ENCODE results near the gene STARD7. TPM values are rescaled to one million over a fixed set of nuclear protein-coding genes. Genes with fewer than 3 reads are reported as not detected.

The STARD7 gene
- total and polyA plus RNA-seq, 9 of the 15 experiments (the other 6 are each of a cell fraction or from before 2014, with no cell fraction given): 90.9 to 196 (median 145) TPM

DNA sequence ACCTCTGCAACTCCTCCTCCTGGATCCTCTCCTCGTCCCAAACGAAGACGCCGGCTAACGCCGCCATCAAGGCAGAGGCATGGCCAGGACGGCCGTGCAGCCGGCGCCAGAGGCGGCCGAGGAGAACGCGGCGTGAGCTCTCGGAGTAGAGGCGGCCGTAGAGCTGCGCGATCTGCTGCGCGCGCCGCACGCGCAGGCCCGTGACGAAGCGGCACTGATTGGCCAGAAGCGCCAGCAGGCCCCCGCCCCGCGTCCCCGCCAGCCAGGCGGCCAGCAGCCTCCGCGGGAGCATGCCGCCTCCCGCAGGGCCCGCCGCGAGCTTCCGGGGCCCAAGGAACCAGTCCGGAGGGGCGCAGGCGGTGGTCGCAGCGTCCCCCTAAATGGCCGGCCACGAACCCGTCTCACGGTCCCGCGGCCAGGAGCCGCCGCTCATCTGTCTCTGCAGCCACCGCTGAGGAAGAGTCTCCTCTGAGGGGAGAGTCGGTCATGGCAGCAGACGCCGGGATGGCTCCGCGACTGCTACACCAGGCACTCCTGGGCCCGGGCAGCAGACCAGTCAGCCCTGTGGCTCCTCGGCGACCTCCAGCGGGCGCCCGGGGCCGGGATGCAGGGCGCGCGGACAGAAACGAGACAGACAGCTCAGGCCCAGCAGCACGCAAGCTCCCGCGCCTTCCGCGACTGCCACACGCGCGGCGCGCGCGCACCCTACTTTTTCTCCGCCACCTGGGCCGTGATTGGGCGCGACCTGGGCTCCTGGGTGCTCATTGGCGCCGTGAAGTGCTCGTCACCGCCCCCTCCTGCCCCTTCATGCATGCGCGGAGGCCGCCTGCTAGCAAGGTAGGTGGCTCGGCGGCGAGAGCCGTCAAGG, at the start of gene STARD7 (continued):
- TF ChIP-seq CLOCK (CRISPR knock-in tag; IDR thresholded peaks at IDR 0.05; ENCODE audit: borderline replicate concordance) (no peak), ZNF764 (CRISPR knock-in tag; IDR thresholded peaks at IDR 0.05; ENCODE audit: low read depth) (no peak), ELK3 (CRISPR knock-in tag; IDR thresholded peaks at IDR 0.05) (no peak), CSDE1 (IDR thresholded peaks at IDR 0.05) (no peak; a peak in 1 of 4 replicates), WHSC1 (IDR thresholded peaks at IDR 0.05; ENCODE audit: low read length) (no peak), TGIF2 (CRISPR knock-in tag; IDR thresholded peaks at IDR 0.05) (peak; percentile 16; the same call in 1 of the 2 replicates), ARNT (IDR thresholded peaks at IDR 0.05) (no peak), SMC3 (conservative IDR thresholded peaks at IDR 0.05; ENCODE audit: insufficient read depth, low read depth, low read length) (no peak), ARHGAP35 (IDR thresholded peaks at IDR 0.05; ENCODE audit: partially characterized antibody) (no peak), HOXB6 (CRISPR knock-in tag; IDR thresholded peaks at IDR 0.05; ENCODE audit: borderline replicate concordance) (no peak), KAT2B (IDR thresholded peaks at IDR 0.05; ENCODE audit: low read depth, low read length) (no peak), HIVEP1 (CRISPR knock-in tag; IDR thresholded peaks at IDR 0.05) (no peak), FOXO4 (CRISPR knock-in tag; IDR thresholded peaks at IDR 0.05) (no peak), ZNF280B (CRISPR knock-in tag; IDR thresholded peaks at IDR 0.05) (no peak), ZNF766 (CRISPR knock-in tag; conservative IDR thresholded peaks at IDR 0.05) (no peak), CHD4 (IDR thresholded peaks at IDR 0.05; ENCODE audit: insufficient read depth, insufficient replicate concordance, low read depth, low read length, poor library complexity, severe bottlenecking) (no peak), SMAD4 (CRISPR knock-in tag; conservative IDR thresholded peaks at IDR 0.05) (peak; percentile 83), SMAD3 (CRISPR knock-in tag; conservative IDR thresholded peaks at IDR 0.05) (no peak), MCM5 (IDR thresholded peaks at IDR 0.05; ENCODE audit: low read depth) (no peak)
- TF ChIP-seq, protein P1, sequence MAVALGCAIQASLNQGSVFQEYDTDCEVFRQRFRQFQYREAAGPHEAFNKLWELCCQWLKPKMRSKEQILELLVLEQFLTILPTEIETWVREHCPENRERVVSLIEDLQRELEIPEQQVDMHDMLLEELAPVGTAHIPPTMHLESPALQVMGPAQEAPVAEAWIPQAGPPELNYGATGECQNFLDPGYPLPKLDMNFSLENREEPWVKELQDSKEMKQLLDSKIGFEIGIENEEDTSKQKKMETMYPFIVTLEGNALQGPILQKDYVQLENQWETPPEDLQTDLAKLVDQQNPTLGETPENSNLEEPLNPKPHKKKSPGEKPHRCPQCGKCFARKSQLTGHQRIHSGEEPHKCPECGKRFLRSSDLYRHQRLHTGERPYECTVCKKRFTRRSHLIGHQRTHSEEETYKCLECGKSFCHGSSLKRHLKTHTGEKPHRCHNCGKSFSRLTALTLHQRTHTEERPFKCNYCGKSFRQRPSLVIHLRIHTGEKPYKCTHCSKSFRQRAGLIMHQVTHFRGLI (CRISPR knock-in tag; IDR thresholded peaks at IDR 0.05): no peak

Data from K562 (cell line).